Stimulated activated naive CD8-positive, alpha-beta T cell treated with anti-CD3 and anti-CD28 coated beads, Interleukin-15, amount 100 ng/mL, for 72 hours (primary cell): ENCODE data around the gene GATA3.

Experiments used
- ATAC-seq: fragments of 150-1000 bp; cut with Tn5 transposase; 2 replicates; pipeline ENCODE4 v1.10.0; 2021; ENCODE audit warnings: mild to moderate bottlenecking, moderate library complexity
- DNase-seq, 2 donors: peaks; one replicate each; pipeline ENCODE4 v3.0.0; 2021 to 2022
- H3K27ac Mint-ChIP-seq, 2 donors: one replicate each; pipeline ENCODE4 v1.8.0; 2022; ENCODE audit warnings: mild to moderate bottlenecking in 2 of 2, mixed read lengths in 2 of 2, moderate library complexity in 2 of 2
- H3K27me3 Mint-ChIP-seq: one replicate; pipeline ENCODE4 v1.8.0; 2022; ENCODE audit warnings: mixed read lengths
- H3K4me1 Mint-ChIP-seq: one replicate; pipeline ENCODE4 v1.8.0; 2022; ENCODE audit warnings: mild to moderate bottlenecking, mixed read lengths
- H3K4me3 Mint-ChIP-seq, 2 donors: one replicate each; pipeline ENCODE4 v1.8.0; 2022; ENCODE audit warnings: mild to moderate bottlenecking in 2 of 2, mixed read lengths in 2 of 2, moderate library complexity in 1 of 2
- H3K9me3 Mint-ChIP-seq, 2 donors: one replicate each; pipeline ENCODE4 v1.8.0; 2022; ENCODE audit warnings: mixed read lengths in 2 of 2

GATA3 gene

DNA sequence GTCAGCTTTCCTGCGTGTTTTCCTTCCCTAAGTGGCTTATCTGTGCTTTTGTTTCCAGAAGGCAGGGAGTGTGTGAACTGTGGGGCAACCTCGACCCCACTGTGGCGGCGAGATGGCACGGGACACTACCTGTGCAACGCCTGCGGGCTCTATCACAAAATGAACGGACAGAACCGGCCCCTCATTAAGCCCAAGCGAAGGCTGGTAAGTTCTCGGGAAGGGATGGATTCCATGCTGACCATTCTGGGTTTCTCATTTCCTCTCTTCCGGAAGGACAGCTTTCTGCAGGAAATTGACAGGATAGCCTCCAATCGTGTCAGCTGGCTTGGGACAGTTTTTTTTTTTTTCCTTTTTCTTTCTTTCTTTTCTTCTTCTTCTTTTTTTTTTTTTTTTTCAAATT is 9.4 kb downstream of the GATA3 start:
- ATAC-seq: no peak
- Mint-ChIP-seq H3K9me3 (no peaks in the 10 kb centered on the region), H3K27ac (no peak overlapping the region)

DNA sequence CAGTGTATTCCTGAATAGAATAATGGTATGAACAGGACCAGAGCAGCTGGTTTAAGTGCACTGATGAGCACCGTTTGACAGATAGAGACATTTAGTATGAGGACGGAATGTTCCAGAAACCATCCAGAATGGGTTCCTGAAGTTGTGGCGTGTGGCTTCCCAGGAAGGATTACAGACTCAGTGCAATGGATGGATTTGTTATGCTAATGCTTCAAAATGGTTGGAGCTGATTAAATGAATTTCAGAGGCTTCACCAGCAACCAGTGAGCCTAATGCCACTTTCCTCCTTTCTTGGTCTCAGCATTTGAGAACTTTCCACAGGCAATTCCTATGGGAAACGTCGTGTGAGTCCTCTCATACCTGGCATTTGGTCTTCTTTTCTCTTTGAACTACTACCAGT is 9.9 kb downstream of the GATA3 start:
- Mint-ChIP-seq H3K27me3 (no peaks in the 10 kb centered on the region), H3K27ac (no peak overlapping the region), H3K4me1 (peaks cover 98% of the 10 kb centered on the region), H3K9me3 (no peaks in the 10 kb centered on the region), H3K4me3 (peak overlapping the region; percentile 7 to 24)
- DNase-seq (no peak), ATAC-seq (no peak)

More for the DNA sequence above, 9.4 kb downstream of the GATA3 start:
- H3K4me1 Mint-ChIP-seq: peaks cover 98% of the 10 kb centered on the region
- DNase-seq: no peak
- H3K27me3 Mint-ChIP-seq: no peaks in the 10 kb centered on the region
- H3K4me3 Mint-ChIP-seq: peak overlapping the region; percentile 7 to 24

DNA sequence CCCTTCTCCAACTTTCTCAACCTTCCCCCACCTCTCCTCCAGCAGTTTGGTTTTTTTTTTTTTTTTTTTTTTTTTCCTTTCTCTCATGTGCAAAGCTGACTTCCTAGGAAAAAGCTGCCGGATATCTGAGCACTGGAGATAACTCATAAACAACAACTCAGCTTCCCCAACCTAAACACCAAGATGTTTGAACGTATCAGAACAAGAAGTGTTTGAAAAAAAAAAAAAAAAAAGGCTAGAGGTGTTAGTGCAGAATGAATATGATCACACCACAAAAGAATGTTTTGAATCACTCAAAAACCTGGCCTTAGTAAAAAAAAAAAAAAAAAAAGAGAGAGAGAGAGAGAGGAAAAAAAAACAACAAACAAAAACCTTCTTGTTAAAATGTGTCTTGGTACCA is 11.2 kb downstream of the GATA3 start:
- Mint-ChIP-seq H3K27ac (peak overlapping the region in 1 of 2 donors; percentile 67), H3K27me3 (no peaks in the 10 kb centered on the region), H3K4me1 (peaks cover 94% of the 10 kb centered on the region)

DNA sequence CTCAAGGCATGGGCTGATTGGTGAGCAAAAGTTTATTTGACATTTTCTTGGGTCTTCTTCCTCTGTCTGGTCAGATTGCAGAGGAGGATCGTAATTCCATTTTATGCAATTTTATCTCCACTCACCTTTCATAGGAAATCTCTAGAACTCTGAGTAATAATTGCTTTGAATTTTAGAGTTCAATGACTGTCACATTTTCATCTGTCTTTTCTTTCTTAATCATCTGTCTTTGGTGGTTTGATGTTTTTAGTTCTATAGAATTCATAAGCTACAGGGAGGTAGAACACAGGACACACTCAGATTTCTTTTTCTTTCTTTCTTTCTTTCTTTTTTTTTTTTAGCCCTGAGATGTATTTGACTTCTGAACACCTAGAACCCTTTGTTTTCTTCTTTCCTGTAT is 11.6 kb downstream of the GATA3 start:
- Mint-ChIP-seq H3K4me3 (peak overlapping the region; percentile 15 to 75), H3K4me1 (peaks cover 94% of the 10 kb centered on the region), H3K27ac (no peak overlapping the region), H3K9me3 (no peaks in the 10 kb centered on the region), H3K27me3 (no peaks in the 10 kb centered on the region)
- ATAC-seq: no peak
- no peak for DNase-seq

More for the DNA sequence above, 11.2 kb downstream of the GATA3 start:
- no peaks in the 10 kb centered on the region for H3K9me3 Mint-ChIP-seq
- peak overlapping the region; percentile 39 to 75 for H3K4me3 Mint-ChIP-seq
- DNase-seq: no peak
- ATAC-seq: no peak

DNA sequence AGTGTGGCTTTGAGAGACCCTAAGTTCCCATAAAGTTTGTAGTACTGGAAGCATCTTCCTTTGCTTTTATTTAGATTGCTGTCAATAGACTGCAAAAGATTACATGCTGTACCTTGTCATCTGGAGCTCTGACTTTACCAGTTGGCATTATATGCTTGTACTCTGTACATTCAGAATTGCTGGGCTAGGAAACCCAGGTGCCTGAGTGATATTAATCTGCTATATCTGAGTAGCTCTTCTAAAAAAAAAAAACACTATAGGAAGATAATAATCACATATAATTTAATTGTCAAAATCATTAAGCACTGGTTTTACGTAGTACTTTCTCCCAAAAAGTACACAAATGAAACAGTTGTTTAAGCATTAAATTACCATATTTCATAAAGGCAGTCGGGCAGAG is 12.3 kb downstream of the GATA3 start:
- no peak overlapping the region for H3K27ac Mint-ChIP-seq
- no peak overlapping the region for H3K4me3 Mint-ChIP-seq
- ATAC-seq (no peak), DNase-seq (no peak)
- H3K27me3 Mint-ChIP-seq: no peaks in the 10 kb centered on the region
- peaks cover 93% of the 10 kb centered on the region for H3K4me1 Mint-ChIP-seq
- H3K9me3 Mint-ChIP-seq: no peaks in the 10 kb centered on the region

DNA sequence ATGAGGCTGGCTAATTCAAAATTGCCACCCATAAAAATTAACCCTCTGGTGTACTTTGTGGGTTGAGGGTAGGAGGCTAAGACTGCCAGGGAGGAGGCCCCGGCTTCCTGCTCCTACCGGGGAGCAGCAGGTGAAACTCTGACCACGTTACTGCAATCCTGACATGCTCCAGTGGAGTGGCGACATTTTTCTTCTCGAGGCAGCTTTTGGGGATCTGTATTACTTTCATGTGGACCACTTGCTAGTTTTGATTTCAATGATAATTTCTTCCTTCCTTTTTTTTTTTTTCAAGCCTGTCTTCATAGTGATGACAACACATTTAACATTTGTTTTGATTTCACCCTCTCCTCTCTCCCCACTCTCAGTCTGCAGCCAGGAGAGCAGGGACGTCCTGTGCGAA is 14.6 kb downstream of the GATA3 start:
- H3K27me3 Mint-ChIP-seq: no peaks in the 10 kb centered on the region
- no peak overlapping the region for H3K27ac Mint-ChIP-seq
- peaks cover 93% of the 10 kb centered on the region for H3K4me1 Mint-ChIP-seq
- no peaks in the 10 kb centered on the region for H3K9me3 Mint-ChIP-seq
- peak overlapping the region in 1 of 2 donors; percentile 9 for H3K4me3 Mint-ChIP-seq
- peak; percentile 45 for ATAC-seq
- no peak for DNase-seq

- peaks cover 93% of the 10 kb centered on the region for H3K4me1 Mint-ChIP-seq
- no peak for ATAC-seq
- H3K27me3 Mint-ChIP-seq: no peaks in the 10 kb centered on the region
- H3K9me3 Mint-ChIP-seq: no peaks in the 10 kb centered on the region
- DNase-seq: no peak
- H3K27ac Mint-ChIP-seq: no peak overlapping the region
- H3K4me3 Mint-ChIP-seq: no peak overlapping the region
These were observed 15.1 kb downstream of the GATA3 start for GRCh38 chr10:8069627-8070026.

DNA sequence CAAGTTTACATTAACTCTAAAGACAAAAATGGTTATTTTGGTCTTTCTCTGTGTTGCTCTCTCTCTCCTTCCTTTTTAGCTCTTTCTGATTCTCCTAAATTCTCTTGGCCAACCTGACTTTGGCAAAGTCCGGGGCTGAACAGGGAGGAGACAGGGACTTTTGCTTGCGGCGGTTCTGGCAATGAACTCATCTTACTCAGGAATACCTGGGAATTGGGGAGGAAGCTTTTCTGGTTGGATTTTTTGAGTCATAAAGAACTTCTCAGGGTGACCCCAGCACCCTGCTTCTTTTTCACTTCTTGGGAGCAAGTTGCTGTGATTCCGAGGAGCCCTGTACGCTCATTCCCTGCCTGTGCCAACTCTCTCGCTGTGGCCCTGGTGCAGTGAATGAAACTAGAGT is 16.0 kb downstream of the GATA3 start:
- no peaks in the 10 kb centered on the region for H3K9me3 Mint-ChIP-seq
- DNase-seq: no peak
- no peak overlapping the region for H3K27ac Mint-ChIP-seq
- H3K4me3 Mint-ChIP-seq: no peak overlapping the region
- peaks cover 88% of the 10 kb centered on the region for H3K4me1 Mint-ChIP-seq
- H3K27me3 Mint-ChIP-seq: no peaks in the 10 kb centered on the region
- ATAC-seq: no peak

GRCh38 chr10:8071006-8071405 is 16.5 kb downstream of the GATA3 start:
- H3K4me3 Mint-ChIP-seq: no peak overlapping the region
- H3K4me1 Mint-ChIP-seq: peaks cover 83% of the 10 kb centered on the region
- peak; percentile 35 for ATAC-seq
- H3K27me3 Mint-ChIP-seq: no peaks in the 10 kb centered on the region
- no peak overlapping the region for H3K27ac Mint-ChIP-seq
- no peak for DNase-seq
- no peaks in the 10 kb centered on the region for H3K9me3 Mint-ChIP-seq

- peaks cover 76% of the 10 kb centered on the region for H3K4me1 Mint-ChIP-seq
- no peak overlapping the region for H3K4me3 Mint-ChIP-seq
- H3K9me3 Mint-ChIP-seq: no peaks in the 10 kb centered on the region
- ATAC-seq (no peak), DNase-seq (no peak)
- H3K27me3 Mint-ChIP-seq: no peaks in the 10 kb centered on the region
- H3K27ac Mint-ChIP-seq: no peak overlapping the region
These were observed 17.2 kb downstream of the GATA3 start for GRCh38 chr10:8071666-8072065.

DNA sequence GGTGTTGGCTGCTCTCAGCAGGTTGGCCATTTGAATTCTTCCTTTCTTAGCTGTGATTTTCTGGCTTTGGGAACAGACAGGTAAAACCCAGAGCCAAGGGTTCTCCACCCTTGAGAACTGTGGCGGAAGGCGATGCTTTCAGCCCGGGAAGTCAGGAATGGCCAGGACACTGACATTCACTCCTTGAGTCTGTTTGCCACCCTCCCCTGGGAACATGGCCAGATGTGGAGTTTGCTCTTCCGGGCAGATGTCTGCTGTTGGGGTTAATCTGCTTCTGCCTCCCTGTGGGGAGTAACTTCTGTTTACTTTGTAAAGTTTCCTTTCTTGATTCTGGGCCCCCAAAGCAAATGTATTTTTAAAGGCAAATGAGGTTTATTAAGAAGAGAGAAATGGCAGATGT is 17.7 kb downstream of the GATA3 start:
- Mint-ChIP-seq H3K4me1 (peaks cover 73% of the 10 kb centered on the region), H3K27me3 (no peaks in the 10 kb centered on the region), H3K4me3 (no peak overlapping the region), H3K27ac (no peak overlapping the region), H3K9me3 (no peaks in the 10 kb centered on the region)
- no peak for DNase-seq
- ATAC-seq: no peak

GRCh38 chr10:8073691-8074416 is 19.4 kb downstream of the GATA3 start:
- no peaks in the 10 kb centered on the region for H3K27me3 Mint-ChIP-seq
- DNase-seq (peak in 1 of 2 donors; percentile 5), ATAC-seq (peak; percentile 40)
- H3K4me1 Mint-ChIP-seq: peaks cover 56% of the 10 kb centered on the region
- H3K4me3 Mint-ChIP-seq: peak overlapping the region in 1 of 2 donors; percentile 45
- no peaks in the 10 kb centered on the region for H3K9me3 Mint-ChIP-seq
- peak overlapping the region in 1 of 2 donors; percentile 19 for H3K27ac Mint-ChIP-seq

DNA sequence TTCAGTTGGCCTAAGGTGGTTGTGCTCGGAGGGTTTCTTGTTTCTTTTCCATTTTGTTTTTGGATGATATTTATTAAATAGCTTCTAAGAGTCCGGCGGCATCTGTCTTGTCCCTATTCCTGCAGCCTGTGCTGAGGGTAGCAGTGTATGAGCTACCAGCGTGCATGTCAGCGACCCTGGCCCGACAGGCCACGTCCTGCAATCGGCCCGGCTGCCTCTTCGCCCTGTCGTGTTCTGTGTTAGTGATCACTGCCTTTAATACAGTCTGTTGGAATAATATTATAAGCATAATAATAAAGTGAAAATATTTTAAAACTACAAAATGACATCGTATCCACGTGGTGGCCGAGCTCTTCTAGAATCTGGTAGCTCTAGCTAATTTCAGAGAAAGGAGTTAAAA is 20.4 kb downstream of the GATA3 start:
- no peaks in the 10 kb centered on the region for H3K27me3 Mint-ChIP-seq
- H3K4me3 Mint-ChIP-seq: no peak overlapping the region
- peaks cover 49% of the 10 kb centered on the region for H3K4me1 Mint-ChIP-seq
- no peak for DNase-seq
- no peak for ATAC-seq
- no peaks in the 10 kb centered on the region for H3K9me3 Mint-ChIP-seq
- peak overlapping the region in 1 of 2 donors; percentile 28 for H3K27ac Mint-ChIP-seq

- Mint-ChIP-seq H3K27me3 (no peaks in the 10 kb centered on the region), H3K27ac (no peak overlapping the region), H3K4me3 (no peak overlapping the region), H3K9me3 (no peaks in the 10 kb centered on the region), H3K4me1 (peaks cover 43% of the 10 kb centered on the region)
- ATAC-seq: no peak
- DNase-seq: no peak
These were observed 21.1 kb downstream of the GATA3 start for GRCh38 chr10:8075282-8076260.

DNA sequence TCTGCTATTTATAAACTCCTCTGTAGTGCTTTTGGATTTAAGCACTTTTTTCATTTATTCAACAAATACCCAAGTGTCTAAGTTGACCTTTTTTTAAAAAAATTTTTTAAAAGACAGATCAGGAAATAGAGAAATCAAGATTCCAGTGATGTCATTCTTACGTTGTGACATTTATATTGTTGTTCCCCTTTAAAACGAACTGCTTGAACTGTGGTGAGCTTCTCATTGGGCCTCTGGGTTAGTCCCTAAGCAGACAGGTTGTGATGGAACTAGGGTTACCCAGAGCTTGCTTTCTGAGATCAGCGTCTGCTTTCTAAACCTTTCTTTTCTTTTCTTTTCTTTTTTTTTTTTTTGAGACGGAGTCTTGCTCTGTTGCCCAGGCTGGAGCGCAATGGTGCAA is 22.4 kb downstream of the GATA3 start:
- Mint-ChIP-seq H3K27ac (no peak overlapping the region), H3K27me3 (no peaks in the 10 kb centered on the region), H3K4me3 (no peak overlapping the region), H3K4me1 (peaks cover 30% of the 10 kb centered on the region), H3K9me3 (no peaks in the 10 kb centered on the region)
- ATAC-seq (no peak), DNase-seq (no peak)

- ATAC-seq (no peak), DNase-seq (no peak)
- no peaks in the 10 kb centered on the region for H3K9me3 Mint-ChIP-seq
- no peak overlapping the region for H3K27ac Mint-ChIP-seq
- H3K4me3 Mint-ChIP-seq: no peak overlapping the region
- H3K27me3 Mint-ChIP-seq: no peaks in the 10 kb centered on the region
- peaks cover 20% of the 10 kb centered on the region for H3K4me1 Mint-ChIP-seq
These were observed 23.5 kb downstream of the GATA3 start for GRCh38 chr10:8078027-8078426.
